Progenitor cell of endocrine pancreas (in vitro differentiated cells): Measurements from ENCODE around the gene SEZ6L. TPM values are rescaled to one million over a fixed set of nuclear protein-coding genes. Genes with fewer than 3 reads are reported as not detected.

Experiments used
- DNase-seq: peaks from one replicate; pipeline ENCODE4 v3.0.0; 2021; ENCODE audit warnings: low spot score; ENCODE audit not compliant: unreplicated experiment
- H3K27ac Mint-ChIP-seq: 2 replicates; pipeline ENCODE4 v1.8.0; 2021; ENCODE audit warnings: mild to moderate bottlenecking, moderate library complexity, mixed read lengths
- H3K27me3 Mint-ChIP-seq: 2 replicates; pipeline ENCODE4 v1.8.0; 2021; ENCODE audit warnings: mixed read lengths
- H3K36me3 Mint-ChIP-seq: 2 replicates; pipeline ENCODE4 v1.8.0; 2022; ENCODE audit warnings: mixed read lengths; ENCODE audit not compliant: insufficient read depth
- H3K4me1 Mint-ChIP-seq: 2 replicates; pipeline ENCODE4 v1.8.0; 2021; ENCODE audit warnings: low read depth, mixed read lengths
- H3K4me3 Mint-ChIP-seq: 2 replicates; pipeline ENCODE4 v1.8.0; 2021; ENCODE audit warnings: low read depth, mild to moderate bottlenecking, moderate library complexity, mixed read lengths
- H3K9me3 Mint-ChIP-seq: 2 replicates; pipeline ENCODE4 v1.8.0; 2021; ENCODE audit warnings: low read depth, mixed read lengths
- CTCF ChIP-seq: fragments of 200-600 bp; sonication (generic); IDR thresholded peaks from one replicate; pipeline ENCODE4 v1.5.0; 2021; ENCODE audit warnings: antibody characterized with exemption, mild to moderate bottlenecking; ENCODE audit not compliant: unreplicated experiment
- total RNA-seq: library from RNA; stranded (reverse); gene quantifications from 2 replicates; pipeline ENCODE4 v1.2.1, GENCODE V29; 2021

The SEZ6L gene
- total RNA-seq, 1 donor from 2014 or later = 26.2 TPM

GRCh38 chr22:26225207-26225606, 55.9 kb downstream of the SEZ6L start:
- Mint-ChIP-seq H3K27me3 (no peaks in the 10 kb centered on the region), H3K4me3 (no peak overlapping the region), H3K4me1 (no peaks in the 10 kb centered on the region), H3K27ac (no peak overlapping the region), H3K36me3 (no peaks in the 10 kb centered on the region), H3K9me3 (no peaks in the 10 kb centered on the region)
- no peak for TF ChIP-seq CTCF
- DNase-seq = no peak

GRCh38 chr22:26226538-26227297, 57.5 kb downstream of the SEZ6L start:
- Mint-ChIP-seq H3K9me3 (no peaks in the 10 kb centered on the region), H3K27ac (no peak overlapping the region), H3K27me3 (no peaks in the 10 kb centered on the region), H3K4me1 (no peaks in the 10 kb centered on the region), H3K4me3 (no peak overlapping the region), H3K36me3 (no peaks in the 10 kb centered on the region)
- TF ChIP-seq CTCF = no peak
- DNase-seq = no peak

- H3K9me3 Mint-ChIP-seq = no peaks in the 10 kb centered on the region
- H3K4me3 Mint-ChIP-seq = no peak overlapping the region
- H3K27me3 Mint-ChIP-seq = no peaks in the 10 kb centered on the region
- no peak for DNase-seq
- TF ChIP-seq CTCF = no peak
- H3K36me3 Mint-ChIP-seq = no peaks in the 10 kb centered on the region
- no peak overlapping the region for H3K27ac Mint-ChIP-seq
- H3K4me1 Mint-ChIP-seq = no peaks in the 10 kb centered on the region
These were observed 60.6 kb downstream of the SEZ6L start for GRCh38 chr22:26229910-26230309.

GRCh38 chr22:26234296-26234695, 65.0 kb downstream of the SEZ6L start:
- H3K9me3 Mint-ChIP-seq = no peaks in the 10 kb centered on the region
- TF ChIP-seq CTCF = no peak
- no peak for DNase-seq
- H3K27ac Mint-ChIP-seq = no peak overlapping the region
- peaks cover 2% of the 10 kb centered on the region for H3K4me1 Mint-ChIP-seq
- H3K27me3 Mint-ChIP-seq = no peaks in the 10 kb centered on the region
- H3K36me3 Mint-ChIP-seq = no peaks in the 10 kb centered on the region
- no peak overlapping the region for H3K4me3 Mint-ChIP-seq

DNA sequence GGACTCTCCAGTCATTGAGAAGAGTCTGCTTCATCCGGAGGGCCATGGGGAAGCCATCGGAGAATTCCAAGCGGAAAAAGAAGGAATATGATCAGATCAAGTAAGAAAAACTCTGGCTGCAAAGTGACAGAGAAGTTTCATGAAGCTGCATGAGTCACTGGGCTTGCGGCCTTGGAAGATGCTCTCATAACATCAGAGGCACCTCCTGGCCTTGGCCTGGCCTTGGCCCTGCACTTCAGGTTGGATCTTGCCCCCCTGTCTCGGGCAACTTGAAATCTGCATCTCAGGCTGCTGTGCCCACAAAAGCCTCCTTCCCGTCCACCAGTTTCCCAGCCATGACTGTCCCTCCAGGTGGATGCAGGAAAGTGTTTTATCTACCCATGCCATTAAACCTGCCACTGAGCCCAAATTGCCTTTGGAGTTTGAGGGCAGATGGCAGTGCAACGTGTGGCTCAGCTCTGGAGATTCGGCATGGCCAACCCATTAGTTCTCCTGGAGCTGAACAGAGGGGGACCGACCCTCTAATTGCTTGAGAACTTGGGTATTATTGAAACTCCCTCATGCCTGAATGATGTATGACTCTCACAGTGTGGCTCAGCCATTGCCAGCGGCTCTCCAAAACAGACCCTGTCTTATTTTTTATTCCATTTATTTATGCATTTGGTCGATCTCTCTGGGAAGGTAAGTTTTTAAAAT, 66.7 kb downstream of the SEZ6L start:
- H3K4me1 Mint-ChIP-seq = peaks cover 2% of the 10 kb centered on the region
- H3K9me3 Mint-ChIP-seq = no peaks in the 10 kb centered on the region
- no peak for DNase-seq
- H3K27me3 Mint-ChIP-seq = no peaks in the 10 kb centered on the region
- TF ChIP-seq CTCF = no peak
- H3K36me3 Mint-ChIP-seq = no peaks in the 10 kb centered on the region
- no peak overlapping the region for H3K4me3 Mint-ChIP-seq
- no peak overlapping the region for H3K27ac Mint-ChIP-seq
